ENCODE measurements around the gene ERMP1.

- no peak for TF ChIP-seq POLR2A (IDR thresholded peaks at IDR 0.05; ENCODE audit: low read depth, low read length)
- no peak for TF ChIP-seq POLR2AphosphoS5 (IDR thresholded peaks at IDR 0.05; ENCODE audit: low read depth, low read length)
Observed at GRCh38 chr9:5778805-5779204, 54.1 kb downstream of the ERMP1 start.

Measured in GM12892 (cell line).